Measurements from ENCODE around the gene PRRC2C. TPM values are rescaled to one million over a fixed set of nuclear protein-coding genes. Genes with fewer than 3 reads are reported as not detected.
"Not testable (repeated sequence)": the region's sequence is repeated elsewhere in the genome, so short reads cannot be mapped to it uniquely, and the experiment has no call there.

The PRRC2C gene
- total and polyA plus RNA-seq, 2 of the 13 experiments (the other 11 are each of a cell fraction or from before 2014, with no cell fraction given): 46.2 to 57.0 TPM

- Histone ChIP-seq H3K36me3 (replicated peaks in 1 of 2; ENCODE audit: control insufficient read depth in 1 of 2, insufficient read depth in 2 of 2, low read length in 2 of 2) (no peaks in the 10 kb centered on the region), H3K4me2 (ENCODE audit: low read depth, low read length) (no peak overlapping the region), H4K20me1 (ENCODE audit: insufficient read depth, low read length) (no peaks in the 10 kb centered on the region), H2AFZ (ENCODE audit: low read length) (no peak overlapping the region), H3K27me3 (ENCODE audit: control insufficient read depth in 1 of 2, insufficient read depth in 2 of 2, low read length in 2 of 2) (no peaks in the 10 kb centered on the region), H3K27ac (ENCODE audit: extremely low read length, insufficient read depth, low read length) (no peak overlapping the region), H3K4me1 (ENCODE audit: insufficient read depth, low read length) (no peaks in the 10 kb centered on the region), H3K9ac (ENCODE audit: insufficient read depth, low read depth, low read length) (no peak overlapping the region), H3K9me3 (ENCODE audit: low read length) (no peaks in the 10 kb centered on the region), H3K4me3 (replicated peaks in 1 of 3; ENCODE audit: insufficient read depth in 1 of 3, low read depth in 2 of 3, low read length in 3 of 3) (no peak overlapping the region), H3K79me2 (ENCODE audit: insufficient read depth, low read length) (no peaks in the 10 kb centered on the region)
- CTCF ChIA-PET (ENCODE audit: low intra/inter-chr PET ratio, low total read pairs): no interaction called here
- POLR2A ChIA-PET: no interaction called here
- ATAC-seq: peak; percentile 59
- FAIRE-seq: no peak
- in situ Hi-C loops (cut with HindIII; ENCODE audit: extremely low pct_ligation_motif_present, low pct_unique_long_range_greater_than_20kb): no loop called here
- no TSS peak for BruUV-seq (replicated peaks)
- intact Hi-C loops (cut with micrococcal nuclease; ENCODE audit: unreplicated experiment): no loop called here
- TF ChIP-seq ZMAT3 (CRISPR knock-in tag; conservative IDR thresholded peaks at IDR 0.05): no peak
- TF ChIP-seq, protein P1, sequence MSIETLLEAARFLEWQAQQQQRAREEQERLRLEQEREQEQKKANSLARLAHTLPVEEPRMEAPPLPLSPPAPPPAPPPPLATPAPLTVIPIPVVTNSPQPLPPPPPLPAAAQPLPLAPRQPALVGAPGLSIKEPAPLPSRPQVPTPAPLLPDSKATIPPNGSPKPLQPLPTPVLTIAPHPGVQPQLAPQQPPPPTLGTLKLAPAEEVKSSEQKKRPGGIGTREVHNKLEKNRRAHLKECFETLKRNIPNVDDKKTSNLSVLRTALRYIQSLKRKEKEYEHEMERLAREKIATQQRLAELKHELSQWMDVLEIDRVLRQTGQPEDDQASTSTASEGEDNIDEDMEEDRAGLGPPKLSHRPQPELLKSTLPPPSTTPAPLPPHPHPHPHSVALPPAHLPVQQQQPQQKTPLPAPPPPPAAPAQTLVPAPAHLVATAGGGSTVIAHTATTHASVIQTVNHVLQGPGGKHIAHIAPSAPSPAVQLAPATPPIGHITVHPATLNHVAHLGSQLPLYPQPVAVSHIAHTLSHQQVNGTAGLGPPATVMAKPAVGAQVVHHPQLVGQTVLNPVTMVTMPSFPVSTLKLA (IDR thresholded peaks at IDR 0.05): no peak
- TF ChIP-seq, protein P2, sequence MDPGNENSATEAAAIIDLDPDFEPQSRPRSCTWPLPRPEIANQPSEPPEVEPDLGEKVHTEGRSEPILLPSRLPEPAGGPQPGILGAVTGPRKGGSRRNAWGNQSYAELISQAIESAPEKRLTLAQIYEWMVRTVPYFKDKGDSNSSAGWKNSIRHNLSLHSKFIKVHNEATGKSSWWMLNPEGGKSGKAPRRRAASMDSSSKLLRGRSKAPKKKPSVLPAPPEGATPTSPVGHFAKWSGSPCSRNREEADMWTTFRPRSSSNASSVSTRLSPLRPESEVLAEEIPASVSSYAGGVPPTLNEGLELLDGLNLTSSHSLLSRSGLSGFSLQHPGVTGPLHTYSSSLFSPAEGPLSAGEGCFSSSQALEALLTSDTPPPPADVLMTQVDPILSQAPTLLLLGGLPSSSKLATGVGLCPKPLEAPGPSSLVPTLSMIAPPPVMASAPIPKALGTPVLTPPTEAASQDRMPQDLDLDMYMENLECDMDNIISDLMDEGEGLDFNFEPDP (CRISPR knock-in tag; conservative IDR thresholded peaks at IDR 0.05): no peak
- 49% methylated on average over 2 of the region's 13 CpGs for WGBS (ENCODE audit: low lambda C conversion rate)
- no peak for DNase-seq (ENCODE audit: low spot score)
These were observed 115.5 kb downstream of the PRRC2C start for GRCh38 chr1:171600862-171601261.

DNA sequence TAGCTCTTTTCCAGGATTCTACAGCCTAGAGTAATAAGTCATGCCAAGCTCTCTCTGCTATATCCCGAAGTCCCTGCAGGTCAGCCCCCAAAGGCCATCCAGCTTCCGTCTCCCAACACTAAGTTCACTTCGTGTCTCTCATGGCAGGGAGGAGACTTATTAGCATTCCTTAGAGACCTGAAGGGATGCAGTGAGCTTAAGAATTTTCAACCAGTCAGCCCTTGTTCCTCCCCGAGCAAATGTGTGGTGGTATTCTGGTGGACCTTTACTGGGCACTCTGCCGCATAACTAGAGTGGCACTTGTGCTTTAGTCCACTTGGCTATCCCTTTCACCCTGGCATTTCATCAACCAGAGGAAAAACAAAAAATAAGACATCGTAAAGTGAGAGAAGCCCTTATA is 117.7 kb downstream of the PRRC2C start:
- H3K4me2 ChIP-seq (ENCODE audit: low read depth, low read length); H3K79me2 ChIP-seq (ENCODE audit: insufficient read depth, low read length); DNase-seq (ENCODE audit: low spot score); POLR2A ChIA-PET; H3K4me1 ChIP-seq (ENCODE audit: insufficient read depth, low read length); H3K36me3 ChIP-seq (replicated peaks in 1 of 2; ENCODE audit: control insufficient read depth in 1 of 2, insufficient read depth in 2 of 2, low read length in 2 of 2); H2AFZ ChIP-seq (ENCODE audit: low read length); intact Hi-C loops (cut with micrococcal nuclease; ENCODE audit: unreplicated experiment); H3K9me3 ChIP-seq (ENCODE audit: low read length); H3K27ac ChIP-seq (ENCODE audit: extremely low read length, insufficient read depth, low read length); ATAC-seq; CTCF ChIA-PET (ENCODE audit: low intra/inter-chr PET ratio, low total read pairs); H3K4me3 ChIP-seq (replicated peaks in 1 of 3; ENCODE audit: insufficient read depth in 1 of 3, low read depth in 2 of 3, low read length in 3 of 3); H3K27me3 ChIP-seq (ENCODE audit: control insufficient read depth in 1 of 2, insufficient read depth in 2 of 2, low read length in 2 of 2); H4K20me1 ChIP-seq (ENCODE audit: insufficient read depth, low read length); FAIRE-seq; BruUV-seq (replicated peaks); in situ Hi-C loops (cut with HindIII; ENCODE audit: extremely low pct_ligation_motif_present, low pct_unique_long_range_greater_than_20kb); H3K9ac ChIP-seq (ENCODE audit: insufficient read depth, low read depth, low read length): not testable (repeated sequence)
- 91% methylated on average over 6 of the region's 6 CpGs for WGBS (ENCODE audit: low lambda C conversion rate)

Data from HepG2 (cell line).